ENCODE measurements around the gene THRAP3. TPM values are rescaled to one million over a fixed set of nuclear protein-coding genes. Genes with fewer than 3 reads are reported as not detected.

Gene THRAP3
- total RNA-seq, 1 donor from 2014 or later: 167 TPM

DNA sequence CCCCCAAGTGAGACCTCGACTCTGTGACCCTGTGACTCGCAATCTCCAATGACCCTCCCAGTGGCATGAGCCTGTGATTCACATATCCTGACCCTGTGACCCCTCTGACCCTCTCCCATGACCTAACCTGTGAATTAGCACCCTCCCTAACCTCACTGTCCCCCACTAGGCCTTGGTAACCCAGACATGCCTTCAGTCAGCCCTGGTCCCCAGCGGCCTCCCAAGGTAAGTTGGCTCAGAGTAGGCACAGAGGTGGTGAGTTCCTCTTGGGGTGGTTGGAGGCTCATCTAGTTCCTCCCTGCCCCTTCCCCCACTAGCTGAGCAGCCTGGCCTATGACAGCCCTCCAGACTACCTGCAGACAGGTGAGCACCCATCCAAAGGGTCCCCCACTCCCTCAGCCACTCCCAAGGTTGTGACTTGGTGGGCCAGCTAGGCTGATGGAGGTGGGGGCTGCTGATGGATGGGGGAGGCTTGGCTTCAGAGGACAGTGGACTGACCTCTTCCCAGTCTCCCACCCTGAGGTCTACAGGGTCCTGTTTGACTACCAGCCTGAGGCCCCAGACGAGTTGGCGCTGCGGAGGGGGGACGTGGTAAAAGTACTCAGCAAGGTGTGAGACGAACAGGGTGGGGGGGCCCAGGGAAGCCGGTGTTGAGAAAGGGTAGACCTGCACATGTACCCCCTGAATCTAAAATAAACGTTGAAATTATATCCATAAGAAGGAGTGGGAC is 83.5 kb downstream of the THRAP3 start:
- Mint-ChIP-seq H3K4me1 (peaks cover 19% of the 10 kb centered on the region), H3K36me3 (ENCODE audit: low read depth) (peaks cover 10% of the 10 kb centered on the region), H3K9me3 (no peaks in the 10 kb centered on the region), H3K27ac (ENCODE audit: unreplicated experiment) (no peak overlapping the region), H3K27me3 (ENCODE audit: low read depth) (peaks cover 3% of the 10 kb centered on the region), H3K4me3 (peak overlapping the region; percentile 94)
- TF ChIP-seq, protein P1, sequence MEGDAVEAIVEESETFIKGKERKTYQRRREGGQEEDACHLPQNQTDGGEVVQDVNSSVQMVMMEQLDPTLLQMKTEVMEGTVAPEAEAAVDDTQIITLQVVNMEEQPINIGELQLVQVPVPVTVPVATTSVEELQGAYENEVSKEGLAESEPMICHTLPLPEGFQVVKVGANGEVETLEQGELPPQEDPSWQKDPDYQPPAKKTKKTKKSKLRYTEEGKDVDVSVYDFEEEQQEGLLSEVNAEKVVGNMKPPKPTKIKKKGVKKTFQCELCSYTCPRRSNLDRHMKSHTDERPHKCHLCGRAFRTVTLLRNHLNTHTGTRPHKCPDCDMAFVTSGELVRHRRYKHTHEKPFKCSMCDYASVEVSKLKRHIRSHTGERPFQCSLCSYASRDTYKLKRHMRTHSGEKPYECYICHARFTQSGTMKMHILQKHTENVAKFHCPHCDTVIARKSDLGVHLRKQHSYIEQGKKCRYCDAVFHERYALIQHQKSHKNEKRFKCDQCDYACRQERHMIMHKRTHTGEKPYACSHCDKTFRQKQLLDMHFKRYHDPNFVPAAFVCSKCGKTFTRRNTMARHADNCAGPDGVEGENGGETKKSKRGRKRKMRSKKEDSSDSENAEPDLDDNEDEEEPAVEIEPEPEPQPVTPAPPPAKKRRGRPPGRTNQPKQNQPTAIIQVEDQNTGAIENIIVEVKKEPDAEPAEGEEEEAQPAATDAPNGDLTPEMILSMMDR (conservative IDR thresholded peaks at IDR 0.05): no peak
- DNase-seq (ENCODE audit: low read depth, low spot score): no peak

DNA sequence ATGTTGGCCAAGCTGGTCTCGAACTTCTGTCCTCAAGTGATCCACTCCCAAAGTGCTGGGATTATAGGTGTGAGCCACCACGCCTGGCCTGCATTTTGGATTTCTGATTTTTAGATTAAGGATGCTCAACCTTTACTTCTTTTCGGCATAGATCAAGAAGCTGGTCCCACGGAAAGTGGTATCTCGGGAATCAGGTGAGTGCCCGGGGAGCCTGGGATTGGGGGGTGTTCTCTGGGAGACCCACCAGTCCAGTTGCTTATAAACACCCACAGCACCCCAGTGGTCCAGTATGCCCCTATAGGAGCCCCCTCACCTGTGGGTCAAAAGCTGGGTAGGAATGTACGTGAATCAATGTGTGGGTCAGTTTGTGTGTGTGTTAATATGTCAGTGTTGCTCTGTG is 85.2 kb downstream of the THRAP3 start:
- H3K27ac Mint-ChIP-seq (ENCODE audit: unreplicated experiment): no peak overlapping the region
- TF ChIP-seq, protein P1 (conservative IDR thresholded peaks at IDR 0.05): no peak
- no peaks in the 10 kb centered on the region for H3K9me3 Mint-ChIP-seq
- peaks cover 3% of the 10 kb centered on the region for H3K27me3 Mint-ChIP-seq (ENCODE audit: low read depth)
- peaks cover 5% of the 10 kb centered on the region for H3K36me3 Mint-ChIP-seq (ENCODE audit: low read depth)
- H3K4me1 Mint-ChIP-seq: peaks cover 10% of the 10 kb centered on the region
- DNase-seq (ENCODE audit: low read depth, low spot score): no peak
- H3K4me3 Mint-ChIP-seq: peak overlapping the region; percentile 47

DNA sequence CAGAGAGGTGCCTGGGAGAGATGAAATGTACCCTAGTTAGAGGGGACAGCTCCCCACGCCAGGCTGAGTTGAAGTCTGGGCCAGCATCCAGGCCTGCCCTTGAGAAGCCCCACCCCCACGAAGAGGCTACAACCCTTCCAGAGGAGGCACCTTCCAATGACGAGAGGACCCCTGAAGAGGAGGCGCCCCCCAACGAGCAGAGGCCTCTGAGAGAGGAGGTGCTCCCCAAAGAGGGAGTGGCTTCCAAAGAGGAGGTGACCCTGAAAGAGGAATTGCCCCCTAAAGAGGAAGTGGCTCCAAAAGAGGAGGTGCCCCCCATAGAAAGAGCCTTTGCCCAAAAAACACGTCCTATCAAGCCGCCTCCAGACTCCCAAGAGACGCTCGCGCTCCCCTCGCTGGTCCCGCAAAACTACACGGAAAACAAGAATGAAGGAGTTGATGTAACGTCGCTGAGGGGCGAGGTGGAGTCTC is 96.1 kb downstream of the THRAP3 start:
- no peaks in the 10 kb centered on the region for H3K9me3 Mint-ChIP-seq
- no peak overlapping the region for H3K27ac Mint-ChIP-seq (ENCODE audit: unreplicated experiment)
- peaks cover 22% of the 10 kb centered on the region for H3K4me1 Mint-ChIP-seq
- DNase-seq (ENCODE audit: low read depth, low spot score): no peak
- H3K27me3 Mint-ChIP-seq (ENCODE audit: low read depth): peaks cover 10% of the 10 kb centered on the region
- H3K4me3 Mint-ChIP-seq: peak overlapping the region; percentile 81
- TF ChIP-seq, protein P1 (conservative IDR thresholded peaks at IDR 0.05): no peak
- peaks cover 3% of the 10 kb centered on the region for H3K36me3 Mint-ChIP-seq (ENCODE audit: low read depth)

DNA sequence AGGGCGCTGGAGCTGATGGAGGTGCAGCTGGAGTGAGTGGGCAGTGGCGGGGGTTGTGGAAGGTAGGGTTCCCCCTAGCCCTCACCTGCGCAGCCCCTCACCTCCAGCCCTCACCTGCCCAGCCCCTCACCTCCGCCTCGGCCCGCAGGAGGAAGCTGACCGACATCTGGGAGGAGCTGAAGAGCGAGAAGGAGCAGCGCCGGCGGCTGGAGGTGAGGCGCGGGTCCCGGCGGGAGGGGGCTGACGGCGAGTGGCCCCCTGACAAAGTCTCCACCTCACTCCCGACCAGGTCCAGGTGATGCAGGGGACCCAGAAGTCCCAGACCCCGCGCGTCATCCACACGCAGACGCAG is 96.5 kb downstream of the THRAP3 start:
- no peak for DNase-seq (ENCODE audit: low read depth, low spot score)
- no peak overlapping the region for H3K27ac Mint-ChIP-seq (ENCODE audit: unreplicated experiment)

DNA sequence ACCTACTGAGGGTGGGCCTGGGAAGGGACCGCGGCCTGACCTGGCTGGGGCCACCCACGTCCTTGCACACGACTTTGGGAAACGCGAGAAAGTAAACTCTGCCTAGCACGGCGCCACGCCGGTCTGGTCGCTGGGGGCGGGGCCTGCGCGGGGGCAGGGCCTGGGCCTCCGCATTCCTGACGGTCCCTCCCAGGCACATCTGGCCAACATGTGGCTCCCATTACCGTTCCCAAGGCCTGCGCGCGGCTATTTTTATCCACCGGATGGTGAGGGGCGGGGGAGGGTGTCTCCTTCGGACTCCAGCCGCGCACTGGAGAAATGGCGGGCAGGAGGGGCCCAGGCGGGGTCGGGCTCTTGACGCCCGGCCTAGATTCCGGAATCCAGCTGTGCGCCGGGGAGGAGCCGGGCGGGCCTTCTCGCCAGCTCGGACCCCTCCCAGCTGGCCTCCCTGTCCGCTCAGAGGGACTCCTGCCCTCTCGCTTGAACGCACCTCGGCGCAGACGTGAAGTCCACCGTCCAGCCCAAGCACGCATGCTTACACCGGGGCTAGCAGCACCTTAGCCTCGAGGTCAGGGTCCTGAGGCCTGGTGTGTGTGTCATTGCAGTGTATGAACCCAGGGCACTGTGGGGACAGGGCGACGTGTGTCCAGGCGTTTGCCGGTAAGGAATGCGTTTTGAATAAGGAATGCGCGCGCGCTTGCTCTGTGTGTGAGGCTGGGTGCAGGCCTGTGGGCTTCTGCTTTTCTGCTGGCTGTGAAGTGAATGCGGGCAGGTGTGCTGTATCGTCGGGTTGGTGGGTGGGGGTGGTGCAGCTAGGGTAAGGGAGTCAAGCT is 97.1 kb downstream of the THRAP3 start:
- TF ChIP-seq, protein P1 (conservative IDR thresholded peaks at IDR 0.05): no peak
- peak overlapping the region; percentile 85 for H3K4me3 Mint-ChIP-seq
- peaks cover 10% of the 10 kb centered on the region for H3K27me3 Mint-ChIP-seq (ENCODE audit: low read depth)
- H3K4me1 Mint-ChIP-seq: peaks cover 22% of the 10 kb centered on the region
- H3K27ac Mint-ChIP-seq (ENCODE audit: unreplicated experiment): no peak overlapping the region
- peak; percentile 49 for DNase-seq (ENCODE audit: low read depth, low spot score)
- peaks cover 3% of the 10 kb centered on the region for H3K36me3 Mint-ChIP-seq (ENCODE audit: low read depth)
- no peaks in the 10 kb centered on the region for H3K9me3 Mint-ChIP-seq

More for the DNA sequence above, 96.5 kb downstream of the THRAP3 start:
- TF ChIP-seq, protein P1 (conservative IDR thresholded peaks at IDR 0.05): no peak
- Mint-ChIP-seq H3K9me3 (no peaks in the 10 kb centered on the region), H3K27me3 (ENCODE audit: low read depth) (peaks cover 10% of the 10 kb centered on the region), H3K4me1 (peaks cover 22% of the 10 kb centered on the region), H3K4me3 (peak overlapping the region; percentile 81), H3K36me3 (ENCODE audit: low read depth) (peaks cover 3% of the 10 kb centered on the region)

All from neural crest cell (in vitro differentiated cells).